Stomach smooth muscle (tissue), 2 donors: ENCODE measurements around the gene RIN3.
A peak's percentile ranks its signal among the peaks of the same experiment; 100 is the strongest.

Experiments
- H3K27ac ChIP-seq: one replicate; pipeline ENCODE4 v1.7.0; 2013; ENCODE audit warnings: mild to moderate bottlenecking, low read length, inconsistent platforms
- H3K27me3 ChIP-seq, 2 donors: one replicate each; pipeline ENCODE4 v1.7.0; 2013; ENCODE audit warnings: low read length in 2 of 2; ENCODE audit not compliant: insufficient read depth in 2 of 2, control insufficient read depth in 1 of 2
- H3K36me3 ChIP-seq, 2 donors: one replicate each; pipeline ENCODE4 v1.7.0; 2013; ENCODE audit warnings: low read length in 2 of 2; ENCODE audit not compliant: control insufficient read depth in 2 of 2, insufficient read depth in 2 of 2
- H3K4me1 ChIP-seq: one replicate; pipeline ENCODE4 v1.7.0; 2013; ENCODE audit warnings: low read length; ENCODE audit not compliant: control insufficient read depth, insufficient read depth
- H3K4me3 ChIP-seq, 2 donors: one replicate each; pipeline ENCODE4 v1.7.0; 2013; ENCODE audit warnings: low read length in 2 of 2
- H3K9ac ChIP-seq, 2 donors: one replicate each; pipeline ENCODE4 v1.7.0; 2013; ENCODE audit warnings: low read length in 2 of 2, mild to moderate bottlenecking in 1 of 2
- H3K9me3 ChIP-seq, 2 donors: one replicate each; pipeline ENCODE4 v1.7.0; 2013; ENCODE audit warnings: low read length in 2 of 2; ENCODE audit not compliant: control insufficient read depth in 2 of 2
- donor health status: healthy.
- donor health status: Pancreatic carcinoma.

Gene RIN3

GRCh38 chr14:92520102-92521057 is 6.8 kb downstream of the RIN3 start:
- H3K27ac ChIP-seq = no peak overlapping the region
- H3K9me3 ChIP-seq = no peaks in the 10 kb centered on the region
- no peaks in the 10 kb centered on the region for H3K36me3 ChIP-seq
- H3K27me3 ChIP-seq = no peaks in the 10 kb centered on the region
- no peak overlapping the region for H3K4me3 ChIP-seq
- peaks cover 37% of the 10 kb centered on the region for H3K4me1 ChIP-seq
- H3K9ac ChIP-seq = no peak overlapping the region

GRCh38 chr14:92521058-92521415 is 7.5 kb downstream of the RIN3 start:
- no peak overlapping the region for H3K27ac ChIP-seq
- no peaks in the 10 kb centered on the region for H3K27me3 ChIP-seq
- H3K36me3 ChIP-seq = no peaks in the 10 kb centered on the region
- peaks cover 38% of the 10 kb centered on the region for H3K4me1 ChIP-seq
- no peak overlapping the region for H3K4me3 ChIP-seq
- H3K9me3 ChIP-seq = no peaks in the 10 kb centered on the region
- no peak overlapping the region for H3K9ac ChIP-seq

GRCh38 chr14:92523752-92524151 is 10.2 kb downstream of the RIN3 start:
- Histone ChIP-seq H3K27ac (peak overlapping the region; percentile 71), H3K9ac (no peak overlapping the region), H3K36me3 (no peaks in the 10 kb centered on the region), H3K4me3 (no peak overlapping the region), H3K4me1 (peaks cover 41% of the 10 kb centered on the region), H3K27me3 (no peaks in the 10 kb centered on the region), H3K9me3 (no peaks in the 10 kb centered on the region)

DNA sequence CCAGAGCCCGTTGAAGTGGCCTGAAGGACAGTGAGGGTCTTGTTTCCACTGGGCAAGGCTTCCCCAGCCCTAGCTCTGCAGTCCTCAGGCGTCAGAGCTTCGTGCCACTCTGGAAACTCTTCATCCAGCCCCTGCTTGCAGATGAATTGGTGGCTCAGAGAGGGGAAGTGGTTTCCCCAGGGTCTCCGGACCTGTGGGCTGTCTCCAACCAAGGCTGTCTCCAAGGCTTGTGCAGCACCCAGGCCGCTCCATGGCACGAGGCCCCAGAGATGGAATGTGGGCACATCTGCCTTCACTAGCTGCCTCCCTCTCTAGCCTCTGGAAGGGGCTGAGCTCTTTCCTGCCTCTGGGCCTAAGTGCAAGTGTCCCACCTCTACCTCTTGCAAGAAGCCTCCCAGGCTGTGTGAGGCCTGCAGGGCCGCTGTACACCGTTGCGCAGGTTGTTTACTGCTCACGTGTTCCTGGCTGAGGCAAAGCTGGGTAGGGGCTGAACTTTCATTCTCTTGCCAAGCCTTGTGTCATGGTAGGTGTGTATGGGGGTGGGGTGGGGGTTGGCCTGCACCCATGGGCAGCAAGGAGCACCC is 11.1 kb downstream of the RIN3 start:
- Histone ChIP-seq H3K4me1 (peaks cover 47% of the 10 kb centered on the region), H3K27me3 (no peaks in the 10 kb centered on the region)

GRCh38 chr14:92525322-92526095 is 11.9 kb downstream of the RIN3 start:
- Histone ChIP-seq H3K27ac (peak overlapping the region; percentile 71), H3K36me3 (no peaks in the 10 kb centered on the region)

More for the DNA sequence above, 11.1 kb downstream of the RIN3 start:
- H3K36me3 ChIP-seq = no peaks in the 10 kb centered on the region
- H3K9ac ChIP-seq = no peak overlapping the region
- no peak overlapping the region for H3K4me3 ChIP-seq
- peak overlapping the region; percentile 71 for H3K27ac ChIP-seq
- H3K9me3 ChIP-seq = no peaks in the 10 kb centered on the region

GRCh38 chr14:92527721-92528120 is 14.1 kb downstream of the RIN3 start:
- no peaks in the 10 kb centered on the region for H3K27me3 ChIP-seq
- peaks cover 51% of the 10 kb centered on the region for H3K4me1 ChIP-seq
- peak overlapping the region in 1 of 2 donors; percentile 15 for H3K4me3 ChIP-seq
- H3K36me3 ChIP-seq = no peaks in the 10 kb centered on the region
- H3K27ac ChIP-seq = peak overlapping the region; percentile 62
- no peak overlapping the region for H3K9ac ChIP-seq
- H3K9me3 ChIP-seq = no peaks in the 10 kb centered on the region

More at GRCh38 chr14:92525322-92526095, 11.9 kb downstream of the RIN3 start:
- Histone ChIP-seq H3K27me3 (no peaks in the 10 kb centered on the region), H3K4me1 (peaks cover 47% of the 10 kb centered on the region), H3K9ac (no peak overlapping the region), H3K9me3 (no peaks in the 10 kb centered on the region), H3K4me3 (peak overlapping the region in 1 of 2 donors; percentile 3)

GRCh38 chr14:92528486-92529100 is 15.0 kb downstream of the RIN3 start:
- Histone ChIP-seq H3K36me3 (no peaks in the 10 kb centered on the region), H3K4me1 (peaks cover 51% of the 10 kb centered on the region), H3K4me3 (no peak overlapping the region), H3K27ac (peak overlapping the region; percentile 62), H3K9ac (no peak overlapping the region), H3K27me3 (no peaks in the 10 kb centered on the region), H3K9me3 (no peaks in the 10 kb centered on the region)

GRCh38 chr14:92529903-92530302 is 16.3 kb downstream of the RIN3 start:
- Histone ChIP-seq H3K4me1 (peaks cover 40% of the 10 kb centered on the region), H3K36me3 (no peaks in the 10 kb centered on the region), H3K27ac (no peak overlapping the region)

DNA sequence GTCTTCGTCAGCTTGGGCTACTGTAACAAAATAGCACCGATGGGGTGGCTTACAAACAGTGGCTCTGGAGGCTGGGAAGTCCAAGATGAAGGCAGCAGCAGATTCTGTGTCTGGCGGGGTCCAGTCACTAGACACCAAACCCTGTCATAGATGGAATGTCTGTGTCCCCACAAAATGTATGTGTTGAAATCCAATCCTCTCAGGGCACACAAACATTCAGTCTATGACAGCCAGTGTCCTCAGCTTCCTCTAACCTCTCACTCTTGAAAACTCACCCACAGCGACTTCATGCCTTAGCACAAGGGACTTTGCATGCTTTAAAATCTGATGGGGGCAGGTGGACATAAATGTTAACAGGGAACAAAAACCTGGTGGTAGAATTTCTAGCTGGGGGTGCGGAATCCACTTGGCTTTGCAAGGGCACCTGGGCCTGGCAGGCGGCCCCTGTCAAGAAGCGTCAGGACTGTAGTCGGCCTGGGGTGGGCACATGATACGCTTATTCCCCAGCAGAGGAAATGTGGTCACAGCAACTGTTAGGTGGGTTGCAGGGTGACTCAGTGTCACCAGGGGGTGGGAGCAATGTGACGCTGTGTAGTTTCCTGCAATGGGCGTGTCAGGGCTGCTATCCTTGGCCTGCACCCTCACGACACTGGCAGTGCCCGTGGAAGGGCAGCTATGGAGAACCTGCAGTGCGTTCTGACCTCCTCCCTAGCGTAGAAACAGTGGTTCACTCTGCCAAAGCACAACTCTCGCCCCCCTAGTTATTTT is 17.7 kb downstream of the RIN3 start:
- H3K36me3 ChIP-seq = no peaks in the 10 kb centered on the region
- H3K4me1 ChIP-seq = peaks cover 37% of the 10 kb centered on the region
- H3K9ac ChIP-seq = no peak overlapping the region
- no peaks in the 10 kb centered on the region for H3K9me3 ChIP-seq
- H3K4me3 ChIP-seq = no peak overlapping the region
- H3K27me3 ChIP-seq = no peaks in the 10 kb centered on the region
- H3K27ac ChIP-seq = no peak overlapping the region

More at GRCh38 chr14:92529903-92530302, 16.3 kb downstream of the RIN3 start:
- H3K9ac ChIP-seq = no peak overlapping the region
- no peak overlapping the region for H3K4me3 ChIP-seq
- no peaks in the 10 kb centered on the region for H3K27me3 ChIP-seq
- H3K9me3 ChIP-seq = no peaks in the 10 kb centered on the region
